Hepatocyte (in vitro differentiated cells): ENCODE measurements around the gene PSMG4. TPM values are rescaled to one million over a fixed set of nuclear protein-coding genes. Genes with fewer than 3 reads are reported as not detected.

ENCODE experiments used
- DNase-seq: peaks from one replicate; pipeline ENCODE4 v3.0.0-alpha.2; 2016; ENCODE audit warnings: low spot score
- H2AFZ ChIP-seq: fragments of 200-600 bp; sonication (generic); 2 replicates; pipeline ENCODE4 v1.6.0; 2016; ENCODE audit warnings: antibody characterized with exemption, mild to moderate bottlenecking
- H3K27ac ChIP-seq: fragments of 200-600 bp; sonication (generic); 2 replicates; pipeline ENCODE4 v1.5.1; 2016; ENCODE audit warnings: mild to moderate bottlenecking
- H3K27me3 ChIP-seq: fragments of 200-600 bp; sonication (generic); 2 replicates; pipeline ENCODE4 v1.6.1; 2016
- H3K36me3 ChIP-seq: fragments of 200-600 bp; sonication (generic); replicated peaks from 2 replicates; pipeline ENCODE4 v1.5.1; 2016; ENCODE audit warnings: low read depth; ENCODE audit not compliant: insufficient read depth
- H3K4me1 ChIP-seq: fragments of 200-600 bp; sonication (generic); 2 replicates; pipeline ENCODE4 v1.5.1; 2016; ENCODE audit warnings: mild to moderate bottlenecking, moderate library complexity; ENCODE audit not compliant: insufficient read depth
- H3K4me2 ChIP-seq: fragments of 200-600 bp; sonication (generic); 2 replicates; pipeline ENCODE4 v1.6.0; 2016
- H3K4me3 ChIP-seq: fragments of 200-600 bp; sonication (generic); 2 replicates; pipeline ENCODE4 v1.5.1; 2016; ENCODE audit warnings: mild to moderate bottlenecking
- H3K79me2 ChIP-seq: fragments of 200-600 bp; sonication (generic); 2 replicates; pipeline ENCODE4 v1.6.0; 2017; ENCODE audit warnings: mild to moderate bottlenecking
- H3K9me2 ChIP-seq: fragments of 200-600 bp; sonication (generic); replicated peaks from 2 replicates; pipeline ENCODE4 v1.6.0; 2017; ENCODE audit warnings: mild to moderate bottlenecking; ENCODE audit not compliant: insufficient read depth
- H3K9me3 ChIP-seq: fragments of 200-600 bp; sonication (generic); 2 replicates; pipeline ENCODE4 v1.5.1; 2016; ENCODE audit warnings: low read depth, mild to moderate bottlenecking
- H4K20me1 ChIP-seq: fragments of 200-600 bp; sonication (generic); 2 replicates; pipeline ENCODE4 v1.6.0; 2016; ENCODE audit warnings: mild to moderate bottlenecking; ENCODE audit not compliant: insufficient read depth, poor library complexity, severe bottlenecking
- CTCF ChIP-seq: fragments of 200-600 bp; sonication (generic); IDR thresholded peaks from 2 replicates; pipeline ENCODE4 v1.5.1; 2016; ENCODE audit warnings: antibody characterized with exemption, mild to moderate bottlenecking; ENCODE audit not compliant: poor library complexity
- EZH2 ChIP-seq: fragments of 200-600 bp; sonication (generic); IDR thresholded peaks from 2 replicates; pipeline ENCODE4 v1.6.1; 2016; ENCODE audit warnings: antibody characterized with exemption, mild to moderate bottlenecking, borderline replicate concordance
- EZH2phosphoT487 ChIP-seq: fragments of 200-600 bp; sonication (generic); IDR thresholded peaks from one replicate; pipeline ENCODE4 v1.6.1; 2018; ENCODE audit warnings: antibody characterized with exemption, mild to moderate bottlenecking, low read depth, moderate library complexity; ENCODE audit not compliant: unreplicated experiment, severe bottlenecking
- WGBS: methylation state at CpG from one replicate; pipeline ENCODE4 v1.1.6; 2016; ENCODE audit warnings: low lambda C conversion rate; ENCODE audit errors: missing lambda C conversion rate; 5-methylcytosine and 5-hydroxymethylcytosine counted together
- polyA plus RNA-seq: library from polyadenylated mRNA; unstranded; fragments of >200 nt; fragmentation: Nextera tagmentation; extraction: Ambion mirVana; gene quantifications from 2 replicates; pipeline ENCODE4 v1.2.1, GENCODE V29; 2016
- total RNA-seq: library from RNA; depleted of rRNA; stranded (reverse); fragments of >200 nt; gene quantifications from 2 replicates; pipeline ENCODE4 v1.2.3, GENCODE V29; 2014

PSMG4 gene
- total and polyA plus RNA-seq, 2 experiments from 2014 or later = 15.5 to 26.4 TPM

DNA sequence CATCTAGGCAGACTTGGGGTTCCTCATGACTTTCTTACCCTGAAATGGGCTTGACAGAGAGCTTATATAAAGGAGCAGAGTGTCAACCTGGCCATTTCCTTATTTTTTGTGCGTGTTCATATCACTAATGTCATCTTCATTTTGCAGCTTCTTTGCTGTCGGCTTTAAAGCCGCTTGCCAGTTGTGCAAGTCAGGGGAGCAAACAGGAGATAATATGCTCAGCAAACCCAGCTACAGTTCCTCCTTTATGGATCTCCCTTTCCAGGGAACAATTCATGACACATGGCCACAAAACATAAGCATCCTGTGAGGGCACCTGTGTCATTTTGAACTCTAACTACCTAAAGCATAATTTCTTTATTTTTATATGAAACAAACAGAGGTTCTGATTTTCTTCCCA is 24.8 kb upstream of the PSMG4 start:
- H3K4me2 ChIP-seq = no peak overlapping the region
- H3K9me3 ChIP-seq = no peaks in the 10 kb centered on the region
- H3K4me1 ChIP-seq = peaks cover 6% of the 10 kb centered on the region
- DNase-seq = no peak
- no peak overlapping the region for H3K27ac ChIP-seq
- no peak for TF ChIP-seq EZH2
- no peak for TF ChIP-seq CTCF
- no peak for TF ChIP-seq EZH2phosphoT487
- H3K4me3 ChIP-seq = no peak overlapping the region
- 70% methylated on average over 3 of the region's 3 CpGs for WGBS
- H2AFZ ChIP-seq = no peak overlapping the region
- no peaks in the 10 kb centered on the region for H3K9me2 ChIP-seq
- H3K27me3 ChIP-seq = peaks cover 35% of the 10 kb centered on the region
- no peaks in the 10 kb centered on the region for H3K36me3 ChIP-seq
- no peaks in the 10 kb centered on the region for H4K20me1 ChIP-seq
- H3K79me2 ChIP-seq = no peaks in the 10 kb centered on the region

DNA sequence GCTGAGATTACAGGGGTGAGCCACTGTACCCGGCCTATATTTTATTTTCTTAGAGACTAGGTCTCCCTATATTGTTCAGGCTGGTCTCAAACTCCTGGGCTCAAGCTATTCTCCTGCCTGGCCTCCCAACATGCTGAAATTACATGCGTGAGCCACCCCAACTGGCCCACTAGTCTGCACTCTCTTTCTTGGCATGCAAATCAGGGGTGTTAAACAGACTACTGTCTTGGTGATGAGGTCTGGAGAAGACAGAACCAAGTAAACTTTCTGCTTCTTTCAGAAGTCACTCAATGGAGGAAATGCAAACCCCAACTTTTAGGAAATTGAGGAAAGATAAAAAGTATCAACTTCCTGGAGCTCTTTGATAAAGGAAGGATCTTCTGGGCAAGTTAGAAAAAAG is 23.3 kb upstream of the PSMG4 start:
- no peaks in the 10 kb centered on the region for H3K9me3 ChIP-seq
- no peak for DNase-seq
- WGBS = 92% methylated on average over 2 of the region's 2 CpGs
- H4K20me1 ChIP-seq = no peaks in the 10 kb centered on the region
- H3K79me2 ChIP-seq = no peaks in the 10 kb centered on the region
- H3K4me2 ChIP-seq = no peak overlapping the region
- TF ChIP-seq EZH2phosphoT487 (no peak), CTCF (no peak), EZH2 (no peak)
- H3K27me3 ChIP-seq = peaks cover 20% of the 10 kb centered on the region
- H3K4me1 ChIP-seq = no peaks in the 10 kb centered on the region
- H3K9me2 ChIP-seq = no peaks in the 10 kb centered on the region
- H2AFZ ChIP-seq = no peak overlapping the region
- H3K4me3 ChIP-seq = no peak overlapping the region
- H3K27ac ChIP-seq = no peak overlapping the region
- H3K36me3 ChIP-seq = no peaks in the 10 kb centered on the region

GRCh38 chr6:3236005-3236404 is 22.7 kb upstream of the PSMG4 start:
- no peak for DNase-seq
- Histone ChIP-seq H3K27ac (no peak overlapping the region), H3K4me1 (no peaks in the 10 kb centered on the region), H3K9me2 (no peaks in the 10 kb centered on the region), H3K36me3 (no peaks in the 10 kb centered on the region), H3K4me3 (no peak overlapping the region), H3K4me2 (no peak overlapping the region), H3K79me2 (no peaks in the 10 kb centered on the region), H2AFZ (no peak overlapping the region), H3K9me3 (no peaks in the 10 kb centered on the region), H4K20me1 (no peaks in the 10 kb centered on the region), H3K27me3 (peaks cover 20% of the 10 kb centered on the region)
- TF ChIP-seq EZH2 = no peak
- no peak for TF ChIP-seq EZH2phosphoT487
- WGBS = 73% methylated on average over 3 of the region's 3 CpGs

- no peak overlapping the region for H2AFZ ChIP-seq
- 90% methylated on average over 24 of the region's 24 CpGs for WGBS
Measured at GRCh38 chr6:3237761-3238662, 20.7 kb upstream of the PSMG4 start.

More at GRCh38 chr6:3237761-3238662, 20.7 kb upstream of the PSMG4 start:
- Histone ChIP-seq H3K4me2 (no peak overlapping the region), H3K9me3 (no peaks in the 10 kb centered on the region), H3K79me2 (no peaks in the 10 kb centered on the region), H3K4me1 (no peaks in the 10 kb centered on the region), H3K9me2 (no peaks in the 10 kb centered on the region), H3K4me3 (no peak overlapping the region), H3K27me3 (peaks cover 13% of the 10 kb centered on the region), H4K20me1 (no peaks in the 10 kb centered on the region), H3K27ac (no peak overlapping the region), H3K36me3 (no peaks in the 10 kb centered on the region)
- TF ChIP-seq EZH2 = no peak
- TF ChIP-seq EZH2phosphoT487 = no peak
- no peak for TF ChIP-seq CTCF
- DNase-seq = no peak
